Measurements from ENCODE around the gene RTN4RL2.

Gene RTN4RL2

GRCh38 chr11:57500515-57500914, 40.2 kb downstream of the RTN4RL2 start:
- DNase-seq (ENCODE audit: low read depth) = no peak

GRCh38 chr11:57500926-57501325, 40.6 kb downstream of the RTN4RL2 start:
- no peak for DNase-seq (ENCODE audit: low read depth)

GRCh38 chr11:57501953-57502352, 41.6 kb downstream of the RTN4RL2 start:
- DNase-seq (ENCODE audit: low read depth) = no peak

GRCh38 chr11:57502376-57502775, 42.0 kb downstream of the RTN4RL2 start:
- no peak for DNase-seq (ENCODE audit: low read depth)

- DNase-seq (ENCODE audit: low read depth) = no peak
Observed at GRCh38 chr11:57502870-57503269, 42.5 kb downstream of the RTN4RL2 start.

GRCh38 chr11:57504511-57504910, 44.2 kb downstream of the RTN4RL2 start:
- no peak for DNase-seq (ENCODE audit: low read depth)

GRCh38 chr11:57506522-57506921, 46.2 kb downstream of the RTN4RL2 start:
- DNase-seq (ENCODE audit: low read depth) = no peak

GRCh38 chr11:57508341-57509170, 48.2 kb downstream of the RTN4RL2 start:
- DNase-seq (ENCODE audit: low read depth) = no peak

GRCh38 chr11:57511741-57512430, 51.6 kb downstream of the RTN4RL2 start:
- no peak for DNase-seq (ENCODE audit: low read depth)

- no peak for DNase-seq (ENCODE audit: low read depth)
Observed at GRCh38 chr11:57512646-57513451, 52.5 kb downstream of the RTN4RL2 start.

GRCh38 chr11:57513452-57513795, 53.1 kb downstream of the RTN4RL2 start:
- no peak for DNase-seq (ENCODE audit: low read depth)

- no peak for DNase-seq (ENCODE audit: low read depth)
Observed at GRCh38 chr11:57513911-57514537, 53.7 kb downstream of the RTN4RL2 start.

GRCh38 chr11:57514538-57515331, 54.4 kb downstream of the RTN4RL2 start:
- DNase-seq (ENCODE audit: low read depth) = no peak

- no peak for DNase-seq (ENCODE audit: low read depth)
Observed at GRCh38 chr11:57515332-57516060, 55.2 kb downstream of the RTN4RL2 start, which contains the start of gene SLC43A1. Gene SLC43A1, minus strand, starts transcription at chr11:57515702. Its CDS starts 1,591 bp downstream, at chr11:57514111.

- DNase-seq (ENCODE audit: low read depth) = no peak
Observed at GRCh38 chr11:57516061-57516443, 55.7 kb downstream of the RTN4RL2 start.

GRCh38 chr11:57521116-57521515, 60.8 kb downstream of the RTN4RL2 start:
- DNase-seq (ENCODE audit: low read depth) = no peak

- no peak for DNase-seq (ENCODE audit: low read depth)
Observed at GRCh38 chr11:57523419-57523818, 63.1 kb downstream of the RTN4RL2 start.

Measured in stimulated activated CD8-positive, alpha-beta memory T cell treated with anti-CD3 and anti-CD28 coated beads, Interleukin-15, amount 100 ng/mL, for 1 hour (primary cell).